CD4-positive, alpha-beta T cell treated with Interleukin-10 for 1 hour (primary cell): ENCODE data around the gene CXCL13.
"Not testable (repeated sequence)": the region's sequence is repeated elsewhere in the genome, so short reads cannot be mapped to it uniquely, and the experiment has no call there.

Experiments
- DNase-seq: peaks from one replicate; pipeline ENCODE4 v3.0.0-alpha.2; 2020

The CXCL13 gene

GRCh38 chr4:77613267-77613666, 7.6 kb downstream of the CXCL13 start:
- no peak for DNase-seq

DNA sequence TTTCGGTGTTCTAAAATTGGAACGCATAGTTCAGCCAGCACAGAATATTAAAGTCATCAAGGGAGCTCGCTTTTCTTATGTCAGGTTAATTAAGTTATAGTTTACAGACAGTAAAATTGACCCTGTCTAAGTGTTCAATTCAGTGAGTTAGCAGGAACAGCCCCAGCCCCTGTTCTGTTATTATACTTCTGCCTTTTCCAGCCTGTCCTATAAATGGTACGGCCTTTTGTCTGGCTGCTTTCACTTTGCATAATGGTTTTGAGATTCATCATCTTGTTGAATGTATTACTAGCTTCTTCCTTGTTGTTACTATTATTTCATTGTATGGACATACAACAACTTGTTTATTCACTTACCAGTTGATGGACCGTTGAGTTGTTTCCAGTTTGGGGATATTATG, 9.5 kb downstream of the CXCL13 start:
- no peak for DNase-seq

GRCh38 chr4:77617203-77617602, 11.6 kb downstream of the CXCL13 start:
- no peak for DNase-seq

DNA sequence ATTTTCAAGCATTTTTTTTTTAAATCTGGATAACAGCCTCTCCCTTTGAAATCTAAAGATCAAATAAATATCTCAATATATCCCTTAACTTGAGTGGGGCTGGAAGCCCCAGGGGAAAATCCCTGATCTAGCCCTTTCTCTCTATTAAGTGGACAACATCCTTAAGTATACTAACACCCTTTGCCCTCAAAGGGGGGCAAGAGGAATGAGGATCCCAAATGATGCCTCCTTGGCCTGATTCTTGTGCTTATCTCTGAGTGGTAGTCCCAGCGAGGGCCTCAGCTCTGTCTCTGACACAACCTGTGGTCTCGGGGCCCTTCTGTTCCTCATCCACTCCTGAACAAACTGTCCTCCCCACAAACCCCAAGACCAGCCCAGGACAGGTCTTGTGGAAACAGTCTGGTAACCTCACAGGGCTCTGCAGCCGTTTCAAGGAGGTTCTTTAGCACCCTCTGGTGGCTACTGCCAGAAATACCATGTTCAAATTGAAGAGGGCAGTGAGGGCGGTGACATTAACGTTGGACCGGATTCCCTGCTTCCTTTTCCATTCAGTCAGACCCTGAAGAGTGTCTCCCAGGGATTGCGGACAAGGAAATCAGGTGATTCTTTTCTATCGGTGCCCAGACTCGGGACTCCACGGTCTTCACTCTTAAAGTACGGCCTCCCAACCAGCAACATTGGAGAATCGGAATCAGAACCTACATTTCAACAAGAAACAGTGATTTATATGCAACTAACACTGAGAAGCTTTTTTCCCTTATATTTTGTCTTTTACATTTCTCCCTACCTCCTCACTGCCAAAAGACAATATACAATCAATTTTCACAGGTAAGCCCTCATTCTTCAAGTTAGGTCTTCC, 13.0 kb downstream of the CXCL13 start:
- DNase-seq = peak; percentile 67

GRCh38 chr4:77619408-77619807, 13.8 kb downstream of the CXCL13 start:
- DNase-seq = no peak

DNA sequence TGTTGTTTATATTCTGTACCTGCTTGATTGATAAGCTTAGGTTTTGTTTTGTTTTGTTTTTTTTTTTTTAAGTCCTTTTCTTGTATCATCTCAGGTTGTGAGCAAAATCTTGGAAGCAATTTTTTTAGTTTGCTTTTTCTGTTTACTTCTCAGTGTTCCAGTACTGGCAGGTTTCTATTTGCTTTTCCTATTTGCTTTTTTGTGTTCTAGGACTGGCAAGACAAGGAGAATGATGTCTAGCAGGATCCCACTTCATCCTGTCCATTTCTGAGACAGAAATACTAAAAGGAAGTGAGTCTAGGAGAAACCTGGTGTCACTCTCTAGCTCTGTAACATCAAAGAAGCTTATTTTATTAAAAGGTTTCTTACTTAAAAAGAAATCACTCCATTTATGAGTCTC, 15.6 kb downstream of the CXCL13 start:
- no peak for DNase-seq

DNA sequence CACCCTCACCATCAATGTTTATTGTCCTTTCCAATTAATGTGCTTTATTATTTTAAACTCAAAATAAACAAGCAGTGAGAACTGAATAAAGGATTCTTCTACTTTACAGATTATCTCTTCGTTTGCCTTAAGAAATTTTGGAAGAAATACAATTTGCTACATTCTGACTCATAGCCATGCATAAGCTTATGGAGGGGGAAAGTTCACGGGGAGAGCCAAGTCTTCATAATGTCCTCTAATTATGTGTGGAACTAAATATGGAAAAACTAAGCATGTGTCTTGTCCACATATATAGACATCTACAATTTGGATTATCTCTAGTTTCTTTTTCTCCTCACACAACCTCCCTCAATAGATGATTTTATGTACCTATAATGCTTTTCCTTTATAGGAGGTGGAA, 17.5 kb downstream of the CXCL13 start:
- no peak for DNase-seq

GRCh38 chr4:77624213-77624612, 18.6 kb downstream of the CXCL13 start:
- DNase-seq = no peak

DNA sequence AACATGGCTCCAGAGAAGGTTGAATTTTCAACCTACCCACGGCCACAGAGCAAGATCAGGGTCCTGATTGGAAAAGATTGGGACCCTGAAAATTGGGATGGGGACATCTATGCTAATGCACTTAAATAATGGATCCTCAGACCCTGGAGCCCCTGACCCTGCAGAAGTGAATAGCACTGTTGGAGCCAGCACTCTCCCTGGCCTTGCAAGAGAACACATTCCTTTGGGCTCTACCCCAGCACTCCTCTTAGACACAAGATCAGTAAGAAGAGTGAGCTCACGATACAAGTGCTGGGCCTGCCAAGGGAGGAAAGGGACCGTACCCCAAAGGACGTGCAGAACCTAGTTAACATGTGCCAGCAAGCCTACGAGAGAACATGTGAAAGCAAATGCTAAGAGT, 19.9 kb downstream of the CXCL13 start:
- DNase-seq = no peak

- DNase-seq = no peak
These were observed 24.3 kb downstream of the CXCL13 start for GRCh38 chr4:77629885-77630284.

DNA sequence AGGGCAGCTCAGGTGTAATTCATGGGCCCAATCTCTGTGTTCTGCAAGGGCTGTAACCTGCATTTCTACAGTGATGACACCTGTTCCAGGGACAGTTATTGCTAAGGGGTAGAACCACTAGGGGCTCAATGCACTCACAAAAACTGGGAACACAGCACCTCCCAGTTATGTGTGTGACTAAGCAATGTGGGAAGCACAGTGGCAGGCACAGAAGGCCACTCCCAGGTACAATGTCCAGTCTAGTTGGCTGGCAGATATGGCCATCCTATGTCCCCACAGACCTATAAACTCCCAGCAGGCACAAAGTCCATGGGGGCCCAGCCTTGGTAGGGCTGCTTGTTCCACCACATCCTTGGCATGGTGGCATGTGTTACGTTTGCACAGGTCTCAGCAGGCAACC, 25.7 kb downstream of the CXCL13 start:
- no peak for DNase-seq

GRCh38 chr4:77634132-77634785, 28.6 kb downstream of the CXCL13 start:
- DNase-seq = no peak

DNA sequence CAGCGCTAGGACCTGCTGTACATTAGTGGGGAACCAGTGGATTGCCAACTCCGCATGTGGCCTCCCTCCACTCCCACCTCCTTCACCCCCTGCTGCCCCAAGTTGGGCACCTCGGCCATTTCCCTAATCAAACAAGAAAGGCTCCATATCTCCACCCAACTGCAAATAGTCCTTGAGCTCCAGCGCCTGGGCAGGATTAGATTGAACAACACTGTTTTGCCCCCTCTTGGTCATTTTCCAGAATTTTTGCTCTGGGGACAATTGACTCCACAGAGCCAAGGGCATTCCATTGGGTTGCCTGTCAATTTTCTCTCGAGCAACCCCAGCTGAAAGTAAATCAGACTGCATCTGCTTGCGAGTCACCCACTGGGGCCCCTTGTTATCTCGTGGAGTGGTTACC, 29.6 kb downstream of the CXCL13 start:
- no peak for DNase-seq

DNA sequence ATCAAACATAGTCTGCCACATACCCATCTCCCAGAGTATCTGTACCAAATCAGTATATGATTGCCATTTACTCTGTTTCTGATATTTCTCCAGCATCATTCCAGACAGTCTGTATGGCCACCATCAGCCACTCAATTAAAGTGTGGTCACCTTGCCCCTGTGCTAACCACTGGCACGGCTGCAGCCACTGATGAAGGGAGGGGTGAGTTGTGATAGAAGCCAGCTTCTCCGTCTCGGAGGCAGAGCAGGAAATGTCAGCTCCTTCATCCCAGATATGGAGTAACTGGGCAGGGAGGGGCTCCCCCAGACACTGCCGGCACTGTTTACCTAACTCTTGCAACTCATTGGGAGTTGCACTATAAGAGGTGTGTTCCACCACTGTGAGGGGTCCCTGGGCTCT, 30.3 kb downstream of the CXCL13 start:
- DNase-seq = no peak

DNA sequence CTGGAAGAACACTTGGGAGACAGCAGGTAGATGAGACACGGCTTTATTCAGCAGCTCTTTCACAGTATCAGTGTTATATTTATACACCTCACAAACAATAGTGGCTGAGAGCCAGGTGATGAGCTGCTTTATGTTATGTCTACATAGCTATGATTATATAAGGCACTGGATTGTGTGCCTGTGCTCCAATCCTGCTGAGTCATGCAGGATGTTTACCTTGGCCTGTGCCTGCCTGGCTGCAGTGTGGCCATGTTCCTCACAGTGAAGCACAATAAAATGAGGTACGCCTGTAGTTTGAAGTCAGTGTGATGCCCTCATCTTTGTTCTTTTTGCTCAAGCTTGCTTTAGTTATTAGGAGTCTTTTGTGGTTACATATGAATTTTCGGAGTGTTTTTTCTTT, 31.3 kb downstream of the CXCL13 start:
- no peak for DNase-seq

DNA sequence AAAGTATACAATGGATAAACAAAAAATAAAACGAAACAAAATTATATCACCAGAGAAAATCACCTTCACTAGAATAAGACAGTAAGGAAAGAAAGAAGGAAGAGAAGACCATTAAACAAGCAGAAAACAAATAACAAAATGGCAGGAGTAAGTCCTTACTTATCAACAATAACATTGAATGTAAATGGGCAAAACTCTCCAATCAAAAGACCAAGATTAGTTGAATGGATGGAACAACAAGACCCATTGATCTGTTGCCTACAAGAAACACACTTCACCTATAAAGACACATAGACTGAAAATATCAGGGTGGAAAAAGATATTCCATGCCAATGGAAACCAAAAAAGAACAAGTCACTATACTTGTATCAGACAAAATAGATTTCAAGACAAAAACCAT, 38.4 kb downstream of the CXCL13 start:
- DNase-seq = not testable (repeated sequence)

GRCh38 chr4:77650787-77651186, 45.2 kb downstream of the CXCL13 start:
- DNase-seq = no peak

- no peak for DNase-seq
These were observed 46.2 kb downstream of the CXCL13 start for GRCh38 chr4:77651820-77652219.

- no peak for DNase-seq
These were observed 46.7 kb downstream of the CXCL13 start for GRCh38 chr4:77652237-77652897.

DNA sequence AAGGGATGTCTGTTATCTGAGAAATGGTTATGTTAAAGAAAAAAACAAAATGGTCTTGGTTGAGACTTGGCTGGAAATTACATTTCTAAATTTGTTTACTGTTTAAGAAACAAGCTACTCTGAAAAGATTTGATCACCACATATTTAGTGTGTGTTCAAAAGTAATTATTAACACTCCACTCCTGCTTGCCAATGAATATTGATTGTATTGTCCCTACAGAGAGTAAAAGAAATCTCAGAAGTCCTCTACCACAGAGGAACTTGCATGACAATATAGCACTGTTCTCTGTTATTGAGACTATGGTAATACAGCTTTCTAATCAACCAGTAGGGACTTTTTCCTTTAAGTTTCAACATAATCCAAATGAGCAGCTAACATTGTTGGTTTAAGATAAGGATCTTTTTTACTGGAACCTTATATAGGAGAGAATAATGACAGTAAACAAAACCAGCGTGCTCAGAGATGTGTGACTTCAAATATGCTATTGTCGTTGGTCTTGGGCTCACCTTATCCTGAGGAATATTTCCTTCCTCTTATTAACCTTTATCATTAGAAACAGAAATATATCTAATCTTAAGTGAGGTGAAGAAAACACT, 47.6 kb downstream of the CXCL13 start:
- no peak for DNase-seq

- DNase-seq = not testable (repeated sequence)
These were observed 54.7 kb downstream of the CXCL13 start for GRCh38 chr4:77660318-77660717.
